A673 (cell line): ENCODE measurements around the gene WTAP.

ENCODE experiments used
- EZH2 ChIP-seq: fragments of 200-600 bp; sonication (generic); IDR thresholded peaks from 2 replicates; pipeline ENCODE4 v1.6.1; 2017; ENCODE audit warnings: borderline replicate concordance, low read depth, mild to moderate bottlenecking, mixed read lengths, antibody characterized with exemption, low read length; ENCODE audit not compliant: poor library complexity, severe bottlenecking
- TF ChIP-seq, protein P1 (sequence below): fragments of 300-800, 200-600 bp; sonication (generic); conservative IDR thresholded peaks from 2 replicates; pipeline ENCODE4 v1.5.1; 2017; ENCODE audit warnings: low read depth, mild to moderate bottlenecking, antibody characterized with exemption, low read length, moderate library complexity, mixed read lengths

DNA sequence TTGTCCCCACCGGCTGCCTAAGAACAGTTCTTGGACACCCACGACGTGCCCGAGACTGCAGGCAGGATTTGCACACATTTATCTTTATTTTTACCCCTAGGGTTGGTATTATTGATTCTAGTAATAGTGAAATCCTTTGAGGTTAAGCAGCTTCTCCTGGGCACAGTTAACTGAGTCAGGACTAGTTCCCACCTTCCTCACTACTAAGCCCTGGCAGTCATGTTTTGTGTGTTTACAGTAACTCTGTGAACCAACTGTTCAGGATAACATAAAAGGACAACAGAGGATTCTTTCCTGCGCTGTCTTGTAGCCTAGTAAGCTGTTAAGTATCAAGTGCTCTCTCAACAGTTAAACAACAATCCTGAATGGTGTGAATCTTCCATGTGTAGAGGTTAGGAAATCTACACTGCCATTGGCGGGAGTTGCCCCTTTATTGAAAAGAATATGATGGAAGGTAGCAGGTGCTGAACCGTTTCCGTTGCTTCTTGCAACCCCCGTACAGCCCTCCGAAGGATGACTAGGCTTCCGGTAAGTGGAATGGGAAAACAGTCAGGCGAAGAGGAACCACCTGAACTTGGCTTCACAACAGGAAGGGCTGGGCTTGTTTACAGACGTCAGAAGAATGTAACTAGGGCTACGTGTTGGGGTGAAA, 33.3 kb upstream of the WTAP start:
- TF ChIP-seq, protein P1, sequence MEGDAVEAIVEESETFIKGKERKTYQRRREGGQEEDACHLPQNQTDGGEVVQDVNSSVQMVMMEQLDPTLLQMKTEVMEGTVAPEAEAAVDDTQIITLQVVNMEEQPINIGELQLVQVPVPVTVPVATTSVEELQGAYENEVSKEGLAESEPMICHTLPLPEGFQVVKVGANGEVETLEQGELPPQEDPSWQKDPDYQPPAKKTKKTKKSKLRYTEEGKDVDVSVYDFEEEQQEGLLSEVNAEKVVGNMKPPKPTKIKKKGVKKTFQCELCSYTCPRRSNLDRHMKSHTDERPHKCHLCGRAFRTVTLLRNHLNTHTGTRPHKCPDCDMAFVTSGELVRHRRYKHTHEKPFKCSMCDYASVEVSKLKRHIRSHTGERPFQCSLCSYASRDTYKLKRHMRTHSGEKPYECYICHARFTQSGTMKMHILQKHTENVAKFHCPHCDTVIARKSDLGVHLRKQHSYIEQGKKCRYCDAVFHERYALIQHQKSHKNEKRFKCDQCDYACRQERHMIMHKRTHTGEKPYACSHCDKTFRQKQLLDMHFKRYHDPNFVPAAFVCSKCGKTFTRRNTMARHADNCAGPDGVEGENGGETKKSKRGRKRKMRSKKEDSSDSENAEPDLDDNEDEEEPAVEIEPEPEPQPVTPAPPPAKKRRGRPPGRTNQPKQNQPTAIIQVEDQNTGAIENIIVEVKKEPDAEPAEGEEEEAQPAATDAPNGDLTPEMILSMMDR, result no peak
- no peak for TF ChIP-seq EZH2
